ENCODE results near the gene XRCC3. TPM values are rescaled to one million over a fixed set of nuclear protein-coding genes. Genes with fewer than 3 reads are reported as not detected.

XRCC3 gene
- total RNA-seq, 1 experiment from 2014 or later = 61.3 TPM

DNA sequence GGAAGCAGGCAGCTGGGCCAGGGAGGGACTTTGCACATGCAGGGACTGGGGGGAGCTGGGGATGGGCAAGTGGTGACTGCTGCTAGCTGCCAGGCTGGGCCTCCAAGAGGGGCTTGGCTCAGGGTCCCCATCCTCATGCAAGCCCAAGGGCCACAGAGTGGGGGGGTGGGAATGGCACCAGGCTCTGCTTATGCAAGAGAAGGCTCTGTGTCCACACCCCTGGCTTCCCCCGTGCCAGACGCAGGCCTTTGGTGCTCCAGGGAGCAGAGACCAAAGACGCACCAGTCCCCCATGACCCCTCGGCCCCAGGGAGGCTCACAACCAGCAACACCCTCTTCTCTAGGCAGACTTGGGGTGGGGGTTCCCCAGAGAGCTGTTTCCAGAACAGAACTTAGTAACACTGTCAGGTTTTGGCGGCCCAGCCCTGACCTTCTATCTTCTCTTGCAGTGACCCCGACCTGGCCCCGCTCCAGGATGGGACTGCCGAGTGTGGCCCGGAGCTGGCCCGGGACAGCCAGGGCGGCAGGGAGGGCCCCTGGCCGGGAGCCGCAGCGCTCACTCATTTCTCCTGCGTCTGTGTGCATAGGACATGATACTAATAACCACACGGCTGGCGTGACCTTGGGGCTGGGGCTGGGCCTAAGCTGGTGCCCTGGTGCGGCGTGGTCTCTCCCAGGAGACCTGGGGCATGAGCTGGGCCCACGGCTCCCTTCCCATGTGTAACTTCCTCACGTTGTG, 14.3 kb downstream of the XRCC3 start:
- Histone ChIP-seq H3K4me3 (ENCODE audit: low read length) (no peak overlapping the region), H3K4me1 (ENCODE audit: insufficient read depth, low read length) (no peaks in the 10 kb centered on the region), H3K36me3 (ENCODE audit: low read depth, low read length) (peaks cover 30% of the 10 kb centered on the region; the same call in 1 of the 2 replicates), H3F3A (ENCODE audit: low read length, unreplicated experiment) (peaks cover 6% of the 10 kb centered on the region), H3K79me2 (ENCODE audit: low read length) (no peaks in the 10 kb centered on the region), H3K27ac (ENCODE audit: low read length) (no peak overlapping the region), H3K4me2 (ENCODE audit: low read length) (no peak overlapping the region), H3K9me3 (ENCODE audit: low read length) (no peaks in the 10 kb centered on the region), H3K9me2 (replicated peaks; ENCODE audit: low read length) (no peaks in the 10 kb centered on the region), H3K27me3 (ENCODE audit: low read length) (no peaks in the 10 kb centered on the region), H4K20me1 (ENCODE audit: low read length) (peaks cover 8% of the 10 kb centered on the region; the same call in 1 of the 2 replicates), H2AFZ (ENCODE audit: low read length) (no peak overlapping the region), H3K9ac (ENCODE audit: low read length) (no peak overlapping the region)
- CTCF ChIA-PET = no interaction called here
- ATAC-seq = no peak
- intact Hi-C loops (cut with micrococcal nuclease) = no loop called here
- DNase-seq = no peak
- TF ChIP-seq, protein P1, sequence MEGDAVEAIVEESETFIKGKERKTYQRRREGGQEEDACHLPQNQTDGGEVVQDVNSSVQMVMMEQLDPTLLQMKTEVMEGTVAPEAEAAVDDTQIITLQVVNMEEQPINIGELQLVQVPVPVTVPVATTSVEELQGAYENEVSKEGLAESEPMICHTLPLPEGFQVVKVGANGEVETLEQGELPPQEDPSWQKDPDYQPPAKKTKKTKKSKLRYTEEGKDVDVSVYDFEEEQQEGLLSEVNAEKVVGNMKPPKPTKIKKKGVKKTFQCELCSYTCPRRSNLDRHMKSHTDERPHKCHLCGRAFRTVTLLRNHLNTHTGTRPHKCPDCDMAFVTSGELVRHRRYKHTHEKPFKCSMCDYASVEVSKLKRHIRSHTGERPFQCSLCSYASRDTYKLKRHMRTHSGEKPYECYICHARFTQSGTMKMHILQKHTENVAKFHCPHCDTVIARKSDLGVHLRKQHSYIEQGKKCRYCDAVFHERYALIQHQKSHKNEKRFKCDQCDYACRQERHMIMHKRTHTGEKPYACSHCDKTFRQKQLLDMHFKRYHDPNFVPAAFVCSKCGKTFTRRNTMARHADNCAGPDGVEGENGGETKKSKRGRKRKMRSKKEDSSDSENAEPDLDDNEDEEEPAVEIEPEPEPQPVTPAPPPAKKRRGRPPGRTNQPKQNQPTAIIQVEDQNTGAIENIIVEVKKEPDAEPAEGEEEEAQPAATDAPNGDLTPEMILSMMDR (conservative IDR thresholded peaks at IDR 0.05; ENCODE audit: low read depth, low read length) = no peak
- TF ChIP-seq EZH2phosphoT487 (IDR thresholded peaks at IDR 0.05; ENCODE audit: borderline replicate concordance, low read length) (no peak), EZH2 (IDR thresholded peaks at IDR 0.05; ENCODE audit: low read length, unreplicated experiment) (no peak)
- BruUV-seq (replicated peaks) = no TSS peak
- POLR2A ChIA-PET (ENCODE audit: unreplicated experiment) = no interaction called here

DNA sequence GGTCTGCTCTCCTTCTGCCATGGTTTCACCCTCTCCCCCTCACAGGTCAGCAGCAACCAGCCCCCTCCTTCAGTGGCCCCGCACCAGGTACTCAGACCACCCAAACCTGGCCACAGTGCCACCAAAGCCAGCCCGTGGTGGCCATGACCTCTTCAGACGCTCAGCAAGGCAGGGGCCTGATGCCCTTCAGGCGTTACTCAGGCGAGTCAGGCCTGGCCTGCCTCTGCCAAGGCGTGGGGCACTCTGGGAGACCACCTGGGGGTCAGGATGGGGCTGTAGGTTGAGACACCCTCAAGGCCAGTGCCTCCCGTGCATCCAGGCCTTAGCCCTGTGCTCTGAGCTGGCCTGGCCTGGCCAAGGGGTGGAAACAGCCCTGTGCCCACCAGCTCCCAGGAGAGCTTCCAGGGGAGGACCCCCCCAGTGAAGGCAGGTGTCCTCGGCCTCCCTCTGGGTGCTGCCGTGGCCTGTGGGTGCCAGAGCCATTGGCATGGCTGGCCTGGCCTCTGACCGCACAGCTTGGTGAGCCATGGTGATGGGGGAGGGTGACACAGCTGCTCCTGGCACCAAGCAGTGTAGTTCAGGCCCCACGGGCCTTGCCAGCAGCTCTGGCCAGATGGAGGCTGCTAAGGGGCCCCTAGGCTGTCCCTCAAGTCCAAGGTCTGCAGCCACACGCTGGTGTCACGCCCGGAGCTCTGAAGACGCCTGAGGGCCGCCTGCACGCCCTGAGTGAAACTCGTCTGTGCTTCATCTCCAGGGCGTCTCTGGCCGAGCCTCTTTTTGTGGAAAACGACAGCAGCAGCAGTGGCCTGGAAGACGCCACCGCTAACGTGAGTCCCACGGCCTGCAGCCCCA, 15.1 kb downstream of the XRCC3 start:
- no TSS peak for BruUV-seq (replicated peaks)
- Histone ChIP-seq H3K4me3 (ENCODE audit: low read length) (no peak overlapping the region), H3K4me1 (ENCODE audit: insufficient read depth, low read length) (no peaks in the 10 kb centered on the region), H4K20me1 (ENCODE audit: low read length) (peaks cover 8% of the 10 kb centered on the region; the same call in 1 of the 2 replicates), H3K9me2 (replicated peaks; ENCODE audit: low read length) (no peaks in the 10 kb centered on the region), H3K4me2 (ENCODE audit: low read length) (no peak overlapping the region), H3K27me3 (ENCODE audit: low read length) (no peaks in the 10 kb centered on the region), H3K9ac (ENCODE audit: low read length) (no peak overlapping the region), H3K9me3 (ENCODE audit: low read length) (no peaks in the 10 kb centered on the region), H3K36me3 (ENCODE audit: low read depth, low read length) (peaks cover 24% of the 10 kb centered on the region; the same call in 1 of the 2 replicates), H3F3A (ENCODE audit: low read length, unreplicated experiment) (peaks cover 6% of the 10 kb centered on the region), H3K79me2 (ENCODE audit: low read length) (no peaks in the 10 kb centered on the region), H3K27ac (ENCODE audit: low read length) (no peak overlapping the region), H2AFZ (ENCODE audit: low read length) (no peak overlapping the region)
- ChIA-PET POLR2A (ENCODE audit: unreplicated experiment) (no interaction called here), CTCF (no interaction called here)
- no peak for DNase-seq
- ATAC-seq = no peak
- TF ChIP-seq, protein P1 (conservative IDR thresholded peaks at IDR 0.05; ENCODE audit: low read depth, low read length) = no peak
- no peak for TF ChIP-seq EZH2phosphoT487 (IDR thresholded peaks at IDR 0.05; ENCODE audit: borderline replicate concordance, low read length)
- no peak for TF ChIP-seq EZH2 (IDR thresholded peaks at IDR 0.05; ENCODE audit: low read length, unreplicated experiment)
- intact Hi-C loops (cut with micrococcal nuclease) = no loop called here
